Measurements from ENCODE around the gene GPRC5C. TPM values are rescaled to one million over a fixed set of nuclear protein-coding genes. Genes with fewer than 3 reads are reported as not detected.

Gene GPRC5C
- total and polyA plus RNA-seq, 9 of the 15 experiments (the other 6 are each of a cell fraction or from before 2014, with no cell fraction given) = 0.28 to 9.0 (median 4.1) TPM

DNA sequence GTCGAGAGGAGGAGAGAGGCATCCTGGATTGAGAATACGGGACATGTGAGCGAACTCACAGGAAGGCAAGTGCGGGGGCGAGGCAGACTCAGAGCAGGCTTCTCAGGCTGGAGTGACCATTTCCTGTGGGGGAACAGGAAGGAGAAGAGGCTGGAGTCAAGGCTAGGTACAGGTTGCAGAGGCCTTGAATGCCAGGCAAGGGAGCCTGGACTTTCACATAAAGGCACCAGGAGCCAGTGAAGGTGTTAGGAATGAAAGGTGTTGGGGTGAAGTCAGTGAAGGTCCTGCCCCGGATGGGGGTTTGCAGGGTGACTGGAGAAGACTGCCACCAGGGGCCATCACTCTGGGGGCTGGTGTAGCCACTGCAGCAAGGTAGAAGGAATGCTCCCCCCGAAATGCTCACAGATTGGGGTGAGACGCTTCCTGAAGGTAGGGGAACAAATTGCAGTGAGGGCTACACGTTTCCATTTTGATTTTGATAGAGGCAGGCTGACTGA lies 5.3 kb upstream of the GPRC5C start (continued):
- no peak for TF ChIP-seq TEAD4 (IDR thresholded peaks at IDR 0.05; ENCODE audit: low read length)
- no peak for TF ChIP-seq TEAD4 (CRISPR knock-in tag; IDR thresholded peaks at IDR 0.05; ENCODE audit: borderline replicate concordance)
- TF ChIP-seq PTBP1 (IDR thresholded peaks at IDR 0.05; ENCODE audit: low read depth, low read length) = no peak
- no peak for TF ChIP-seq FOXM1 (IDR thresholded peaks at IDR 0.05; ENCODE audit: low read depth)
- TF ChIP-seq FOXM1 (CRISPR knock-in tag; IDR thresholded peaks at IDR 0.05; ENCODE audit: low read depth) = no peak
- TF ChIP-seq ZZZ3 (IDR thresholded peaks at IDR 0.05) = no peak
- TF ChIP-seq, protein P1, sequence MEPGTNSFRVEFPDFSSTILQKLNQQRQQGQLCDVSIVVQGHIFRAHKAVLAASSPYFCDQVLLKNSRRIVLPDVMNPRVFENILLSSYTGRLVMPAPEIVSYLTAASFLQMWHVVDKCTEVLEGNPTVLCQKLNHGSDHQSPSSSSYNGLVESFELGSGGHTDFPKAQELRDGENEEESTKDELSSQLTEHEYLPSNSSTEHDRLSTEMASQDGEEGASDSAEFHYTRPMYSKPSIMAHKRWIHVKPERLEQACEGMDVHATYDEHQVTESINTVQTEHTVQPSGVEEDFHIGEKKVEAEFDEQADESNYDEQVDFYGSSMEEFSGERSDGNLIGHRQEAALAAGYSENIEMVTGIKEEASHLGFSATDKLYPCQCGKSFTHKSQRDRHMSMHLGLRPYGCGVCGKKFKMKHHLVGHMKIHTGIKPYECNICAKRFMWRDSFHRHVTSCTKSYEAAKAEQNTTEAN (CRISPR knock-in tag; IDR thresholded peaks at IDR 0.05) = no peak
- TF ChIP-seq YBX1 (IDR thresholded peaks at IDR 0.05) = no peak
- TF ChIP-seq, protein P2, sequence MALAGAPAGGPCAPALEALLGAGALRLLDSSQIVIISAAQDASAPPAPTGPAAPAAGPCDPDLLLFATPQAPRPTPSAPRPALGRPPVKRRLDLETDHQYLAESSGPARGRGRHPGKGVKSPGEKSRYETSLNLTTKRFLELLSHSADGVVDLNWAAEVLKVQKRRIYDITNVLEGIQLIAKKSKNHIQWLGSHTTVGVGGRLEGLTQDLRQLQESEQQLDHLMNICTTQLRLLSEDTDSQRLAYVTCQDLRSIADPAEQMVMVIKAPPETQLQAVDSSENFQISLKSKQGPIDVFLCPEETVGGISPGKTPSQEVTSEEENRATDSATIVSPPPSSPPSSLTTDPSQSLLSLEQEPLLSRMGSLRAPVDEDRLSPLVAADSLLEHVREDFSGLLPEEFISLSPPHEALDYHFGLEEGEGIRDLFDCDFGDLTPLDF (CRISPR knock-in tag; IDR thresholded peaks at IDR 0.05) = no peak
- no peak for TF ChIP-seq XRCC3 (IDR thresholded peaks at IDR 0.05)
- TF ChIP-seq GABPA (tag; conservative IDR thresholded peaks at IDR 0.05; ENCODE audit: low read depth) = peak; percentile 83
- no peak for TF ChIP-seq TRIM24 (IDR thresholded peaks at IDR 0.05)
- TF ChIP-seq, protein P3, sequence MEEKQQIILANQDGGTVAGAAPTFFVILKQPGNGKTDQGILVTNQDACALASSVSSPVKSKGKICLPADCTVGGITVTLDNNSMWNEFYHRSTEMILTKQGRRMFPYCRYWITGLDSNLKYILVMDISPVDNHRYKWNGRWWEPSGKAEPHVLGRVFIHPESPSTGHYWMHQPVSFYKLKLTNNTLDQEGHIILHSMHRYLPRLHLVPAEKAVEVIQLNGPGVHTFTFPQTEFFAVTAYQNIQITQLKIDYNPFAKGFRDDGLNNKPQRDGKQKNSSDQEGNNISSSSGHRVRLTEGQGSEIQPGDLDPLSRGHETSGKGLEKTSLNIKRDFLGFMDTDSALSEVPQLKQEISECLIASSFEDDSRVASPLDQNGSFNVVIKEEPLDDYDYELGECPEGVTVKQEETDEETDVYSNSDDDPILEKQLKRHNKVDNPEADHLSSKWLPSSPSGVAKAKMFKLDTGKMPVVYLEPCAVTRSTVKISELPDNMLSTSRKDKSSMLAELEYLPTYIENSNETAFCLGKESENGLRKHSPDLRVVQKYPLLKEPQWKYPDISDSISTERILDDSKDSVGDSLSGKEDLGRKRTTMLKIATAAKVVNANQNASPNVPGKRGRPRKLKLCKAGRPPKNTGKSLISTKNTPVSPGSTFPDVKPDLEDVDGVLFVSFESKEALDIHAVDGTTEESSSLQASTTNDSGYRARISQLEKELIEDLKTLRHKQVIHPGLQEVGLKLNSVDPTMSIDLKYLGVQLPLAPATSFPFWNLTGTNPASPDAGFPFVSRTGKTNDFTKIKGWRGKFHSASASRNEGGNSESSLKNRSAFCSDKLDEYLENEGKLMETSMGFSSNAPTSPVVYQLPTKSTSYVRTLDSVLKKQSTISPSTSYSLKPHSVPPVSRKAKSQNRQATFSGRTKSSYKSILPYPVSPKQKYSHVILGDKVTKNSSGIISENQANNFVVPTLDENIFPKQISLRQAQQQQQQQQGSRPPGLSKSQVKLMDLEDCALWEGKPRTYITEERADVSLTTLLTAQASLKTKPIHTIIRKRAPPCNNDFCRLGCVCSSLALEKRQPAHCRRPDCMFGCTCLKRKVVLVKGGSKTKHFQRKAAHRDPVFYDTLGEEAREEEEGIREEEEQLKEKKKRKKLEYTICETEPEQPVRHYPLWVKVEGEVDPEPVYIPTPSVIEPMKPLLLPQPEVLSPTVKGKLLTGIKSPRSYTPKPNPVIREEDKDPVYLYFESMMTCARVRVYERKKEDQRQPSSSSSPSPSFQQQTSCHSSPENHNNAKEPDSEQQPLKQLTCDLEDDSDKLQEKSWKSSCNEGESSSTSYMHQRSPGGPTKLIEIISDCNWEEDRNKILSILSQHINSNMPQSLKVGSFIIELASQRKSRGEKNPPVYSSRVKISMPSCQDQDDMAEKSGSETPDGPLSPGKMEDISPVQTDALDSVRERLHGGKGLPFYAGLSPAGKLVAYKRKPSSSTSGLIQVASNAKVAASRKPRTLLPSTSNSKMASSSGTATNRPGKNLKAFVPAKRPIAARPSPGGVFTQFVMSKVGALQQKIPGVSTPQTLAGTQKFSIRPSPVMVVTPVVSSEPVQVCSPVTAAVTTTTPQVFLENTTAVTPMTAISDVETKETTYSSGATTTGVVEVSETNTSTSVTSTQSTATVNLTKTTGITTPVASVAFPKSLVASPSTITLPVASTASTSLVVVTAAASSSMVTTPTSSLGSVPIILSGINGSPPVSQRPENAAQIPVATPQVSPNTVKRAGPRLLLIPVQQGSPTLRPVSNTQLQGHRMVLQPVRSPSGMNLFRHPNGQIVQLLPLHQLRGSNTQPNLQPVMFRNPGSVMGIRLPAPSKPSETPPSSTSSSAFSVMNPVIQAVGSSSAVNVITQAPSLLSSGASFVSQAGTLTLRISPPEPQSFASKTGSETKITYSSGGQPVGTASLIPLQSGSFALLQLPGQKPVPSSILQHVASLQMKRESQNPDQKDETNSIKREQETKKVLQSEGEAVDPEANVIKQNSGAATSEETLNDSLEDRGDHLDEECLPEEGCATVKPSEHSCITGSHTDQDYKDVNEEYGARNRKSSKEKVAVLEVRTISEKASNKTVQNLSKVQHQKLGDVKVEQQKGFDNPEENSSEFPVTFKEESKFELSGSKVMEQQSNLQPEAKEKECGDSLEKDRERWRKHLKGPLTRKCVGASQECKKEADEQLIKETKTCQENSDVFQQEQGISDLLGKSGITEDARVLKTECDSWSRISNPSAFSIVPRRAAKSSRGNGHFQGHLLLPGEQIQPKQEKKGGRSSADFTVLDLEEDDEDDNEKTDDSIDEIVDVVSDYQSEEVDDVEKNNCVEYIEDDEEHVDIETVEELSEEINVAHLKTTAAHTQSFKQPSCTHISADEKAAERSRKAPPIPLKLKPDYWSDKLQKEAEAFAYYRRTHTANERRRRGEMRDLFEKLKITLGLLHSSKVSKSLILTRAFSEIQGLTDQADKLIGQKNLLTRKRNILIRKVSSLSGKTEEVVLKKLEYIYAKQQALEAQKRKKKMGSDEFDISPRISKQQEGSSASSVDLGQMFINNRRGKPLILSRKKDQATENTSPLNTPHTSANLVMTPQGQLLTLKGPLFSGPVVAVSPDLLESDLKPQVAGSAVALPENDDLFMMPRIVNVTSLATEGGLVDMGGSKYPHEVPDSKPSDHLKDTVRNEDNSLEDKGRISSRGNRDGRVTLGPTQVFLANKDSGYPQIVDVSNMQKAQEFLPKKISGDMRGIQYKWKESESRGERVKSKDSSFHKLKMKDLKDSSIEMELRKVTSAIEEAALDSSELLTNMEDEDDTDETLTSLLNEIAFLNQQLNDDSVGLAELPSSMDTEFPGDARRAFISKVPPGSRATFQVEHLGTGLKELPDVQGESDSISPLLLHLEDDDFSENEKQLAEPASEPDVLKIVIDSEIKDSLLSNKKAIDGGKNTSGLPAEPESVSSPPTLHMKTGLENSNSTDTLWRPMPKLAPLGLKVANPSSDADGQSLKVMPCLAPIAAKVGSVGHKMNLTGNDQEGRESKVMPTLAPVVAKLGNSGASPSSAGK (IDR thresholded peaks at IDR 0.05) = peak; percentile 37; the same call in 1 of the 2 replicates
- TF ChIP-seq, protein P4, sequence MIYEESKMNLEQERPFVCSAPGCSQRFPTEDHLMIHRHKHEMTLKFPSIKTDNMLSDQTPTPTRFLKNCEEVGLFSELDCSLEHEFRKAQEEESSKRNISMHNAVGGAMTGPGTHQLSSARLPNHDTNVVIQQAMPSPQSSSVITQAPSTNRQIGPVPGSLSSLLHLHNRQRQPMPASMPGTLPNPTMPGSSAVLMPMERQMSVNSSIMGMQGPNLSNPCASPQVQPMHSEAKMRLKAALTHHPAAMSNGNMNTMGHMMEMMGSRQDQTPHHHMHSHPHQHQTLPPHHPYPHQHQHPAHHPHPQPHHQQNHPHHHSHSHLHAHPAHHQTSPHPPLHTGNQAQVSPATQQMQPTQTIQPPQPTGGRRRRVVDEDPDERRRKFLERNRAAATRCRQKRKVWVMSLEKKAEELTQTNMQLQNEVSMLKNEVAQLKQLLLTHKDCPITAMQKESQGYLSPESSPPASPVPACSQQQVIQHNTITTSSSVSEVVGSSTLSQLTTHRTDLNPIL (CRISPR knock-in tag; IDR thresholded peaks at IDR 0.05) = no peak
